ENCODE results near the gene SYT12. TPM values are rescaled to one million over a fixed set of nuclear protein-coding genes. Genes with fewer than 3 reads are reported as not detected.

SYT12 gene
- total RNA-seq, 1 donor from 2014 or later = 0.37 TPM

DNA sequence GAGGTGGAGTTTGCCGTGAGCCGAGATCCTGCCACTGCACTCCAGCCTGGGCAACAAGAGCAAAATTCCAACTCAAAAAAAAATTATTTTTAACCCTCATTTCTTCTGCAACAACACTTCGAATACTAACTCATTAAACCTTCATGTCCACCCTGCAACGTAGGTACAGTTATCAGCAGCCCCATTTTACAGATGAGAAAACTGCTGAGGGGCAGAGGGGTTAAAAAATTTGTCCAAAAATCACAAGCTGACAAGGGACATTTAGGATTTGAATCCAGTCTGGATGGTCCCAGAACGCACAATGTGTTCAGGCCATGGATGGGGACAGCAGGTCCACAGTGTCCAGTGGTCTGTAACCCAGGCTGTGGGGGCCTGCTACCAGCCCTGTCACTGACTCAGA lies 62.7 kb downstream of the SYT12 start:
- no peaks in the 10 kb centered on the region for H3K36me3 Mint-ChIP-seq (ENCODE audit: unreplicated experiment)
- H3K9me3 Mint-ChIP-seq (ENCODE audit: unreplicated experiment) = no peaks in the 10 kb centered on the region
- TF ChIP-seq, protein P1, sequence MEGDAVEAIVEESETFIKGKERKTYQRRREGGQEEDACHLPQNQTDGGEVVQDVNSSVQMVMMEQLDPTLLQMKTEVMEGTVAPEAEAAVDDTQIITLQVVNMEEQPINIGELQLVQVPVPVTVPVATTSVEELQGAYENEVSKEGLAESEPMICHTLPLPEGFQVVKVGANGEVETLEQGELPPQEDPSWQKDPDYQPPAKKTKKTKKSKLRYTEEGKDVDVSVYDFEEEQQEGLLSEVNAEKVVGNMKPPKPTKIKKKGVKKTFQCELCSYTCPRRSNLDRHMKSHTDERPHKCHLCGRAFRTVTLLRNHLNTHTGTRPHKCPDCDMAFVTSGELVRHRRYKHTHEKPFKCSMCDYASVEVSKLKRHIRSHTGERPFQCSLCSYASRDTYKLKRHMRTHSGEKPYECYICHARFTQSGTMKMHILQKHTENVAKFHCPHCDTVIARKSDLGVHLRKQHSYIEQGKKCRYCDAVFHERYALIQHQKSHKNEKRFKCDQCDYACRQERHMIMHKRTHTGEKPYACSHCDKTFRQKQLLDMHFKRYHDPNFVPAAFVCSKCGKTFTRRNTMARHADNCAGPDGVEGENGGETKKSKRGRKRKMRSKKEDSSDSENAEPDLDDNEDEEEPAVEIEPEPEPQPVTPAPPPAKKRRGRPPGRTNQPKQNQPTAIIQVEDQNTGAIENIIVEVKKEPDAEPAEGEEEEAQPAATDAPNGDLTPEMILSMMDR (IDR thresholded peaks at IDR 0.05; ENCODE audit: partially characterized antibody, unreplicated experiment) = no peak
- no peak overlapping the region for H3K27ac Mint-ChIP-seq (ENCODE audit: unreplicated experiment)
- no peak for DNase-seq
- H3K4me1 Mint-ChIP-seq (ENCODE audit: low read depth, unreplicated experiment) = peaks cover 3% of the 10 kb centered on the region
- no peak overlapping the region for H3K4me3 Mint-ChIP-seq (ENCODE audit: unreplicated experiment)
- peaks cover 2% of the 10 kb centered on the region for H3K27me3 Mint-ChIP-seq (ENCODE audit: unreplicated experiment)

DNA sequence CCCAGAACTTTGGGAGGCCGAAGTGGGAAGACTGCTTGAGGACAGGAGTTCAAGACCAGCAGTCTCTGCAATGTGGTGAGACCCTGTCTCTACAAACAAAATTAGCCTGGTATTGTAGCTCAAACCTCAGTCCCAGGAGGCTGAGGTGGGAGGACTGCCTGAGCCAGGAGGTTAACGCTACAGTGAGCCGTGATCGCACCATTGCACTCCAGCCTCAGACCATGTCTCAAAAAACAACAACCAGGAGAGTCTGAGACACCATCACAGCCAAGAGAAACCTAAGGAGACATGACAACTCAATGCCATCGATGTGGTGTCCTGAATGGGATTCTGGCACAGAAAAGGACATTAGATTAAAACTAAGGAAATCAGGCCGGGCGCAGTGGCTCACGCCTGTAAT lies 67.8 kb downstream of the SYT12 start:
- Mint-ChIP-seq H3K4me3 (ENCODE audit: unreplicated experiment) (no peak overlapping the region), H3K27ac (ENCODE audit: unreplicated experiment) (no peak overlapping the region), H3K36me3 (ENCODE audit: unreplicated experiment) (no peaks in the 10 kb centered on the region), H3K27me3 (ENCODE audit: unreplicated experiment) (no peaks in the 10 kb centered on the region), H3K4me1 (ENCODE audit: low read depth, unreplicated experiment) (no peaks in the 10 kb centered on the region), H3K9me3 (ENCODE audit: unreplicated experiment) (no peaks in the 10 kb centered on the region)
- TF ChIP-seq, protein P1 (IDR thresholded peaks at IDR 0.05; ENCODE audit: partially characterized antibody, unreplicated experiment) = no peak
- DNase-seq = no peak

DNA sequence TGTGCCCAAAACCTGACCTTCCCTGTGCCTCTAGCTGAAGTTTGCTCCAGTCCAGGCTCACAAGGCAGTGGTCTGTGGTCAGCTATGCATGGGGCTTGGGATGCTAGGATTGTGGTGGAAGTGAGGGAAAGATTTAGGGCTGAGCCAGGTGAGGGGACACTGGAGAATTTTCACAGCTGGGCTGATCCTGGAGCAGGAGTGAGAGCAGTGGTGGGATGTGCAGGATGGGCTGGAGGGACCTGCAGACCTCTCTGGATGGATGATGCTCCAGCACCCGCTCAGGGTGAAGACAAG lies 72.2 kb downstream of the SYT12 start:
- Mint-ChIP-seq H3K27ac (ENCODE audit: unreplicated experiment) (no peak overlapping the region), H3K36me3 (ENCODE audit: unreplicated experiment) (no peaks in the 10 kb centered on the region), H3K27me3 (ENCODE audit: unreplicated experiment) (no peaks in the 10 kb centered on the region), H3K9me3 (ENCODE audit: unreplicated experiment) (no peaks in the 10 kb centered on the region), H3K4me3 (ENCODE audit: unreplicated experiment) (no peak overlapping the region), H3K4me1 (ENCODE audit: low read depth, unreplicated experiment) (no peaks in the 10 kb centered on the region)
- DNase-seq = no peak
- TF ChIP-seq, protein P1 (IDR thresholded peaks at IDR 0.05; ENCODE audit: partially characterized antibody, unreplicated experiment) = peak; percentile 2

DNA sequence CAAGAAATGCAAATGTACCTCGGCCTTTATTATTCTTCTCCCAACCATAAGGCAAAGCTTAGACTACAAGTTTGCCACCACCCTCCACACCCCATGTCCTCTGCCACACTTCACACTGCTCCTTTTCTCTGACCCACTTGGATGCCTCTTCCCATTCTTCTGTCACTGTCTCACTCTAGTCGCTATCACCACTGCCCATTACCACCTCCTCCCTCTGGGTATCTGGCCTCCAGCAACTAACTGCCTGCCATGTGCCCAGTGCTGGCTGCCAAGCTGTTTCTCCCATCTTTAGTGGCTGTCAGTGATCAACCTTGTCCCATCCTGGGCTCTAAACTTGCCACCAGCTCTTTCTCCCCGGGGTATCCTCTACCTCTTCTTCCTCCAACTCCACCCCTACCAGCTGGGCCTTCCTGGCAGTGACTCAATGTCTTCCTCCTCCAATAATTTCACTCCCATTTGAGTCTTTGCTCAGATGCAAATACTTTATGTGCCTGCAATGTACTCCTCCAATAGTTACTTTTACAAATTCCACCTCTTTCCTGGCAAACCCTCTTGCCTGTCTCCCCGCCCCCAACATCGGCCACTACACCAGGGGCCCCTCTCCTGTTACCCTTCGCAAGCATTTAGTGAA lies 76.0 kb downstream of the SYT12 start:
- Mint-ChIP-seq H3K27me3 (ENCODE audit: unreplicated experiment) (peaks cover 9% of the 10 kb centered on the region), H3K27ac (ENCODE audit: unreplicated experiment) (no peak overlapping the region), H3K9me3 (ENCODE audit: unreplicated experiment) (peaks cover 2% of the 10 kb centered on the region), H3K4me1 (ENCODE audit: low read depth, unreplicated experiment) (peaks cover 4% of the 10 kb centered on the region), H3K36me3 (ENCODE audit: unreplicated experiment) (no peaks in the 10 kb centered on the region), H3K4me3 (ENCODE audit: unreplicated experiment) (no peak overlapping the region)
- TF ChIP-seq, protein P1 (IDR thresholded peaks at IDR 0.05; ENCODE audit: partially characterized antibody, unreplicated experiment) = no peak
- no peak for DNase-seq

DNA sequence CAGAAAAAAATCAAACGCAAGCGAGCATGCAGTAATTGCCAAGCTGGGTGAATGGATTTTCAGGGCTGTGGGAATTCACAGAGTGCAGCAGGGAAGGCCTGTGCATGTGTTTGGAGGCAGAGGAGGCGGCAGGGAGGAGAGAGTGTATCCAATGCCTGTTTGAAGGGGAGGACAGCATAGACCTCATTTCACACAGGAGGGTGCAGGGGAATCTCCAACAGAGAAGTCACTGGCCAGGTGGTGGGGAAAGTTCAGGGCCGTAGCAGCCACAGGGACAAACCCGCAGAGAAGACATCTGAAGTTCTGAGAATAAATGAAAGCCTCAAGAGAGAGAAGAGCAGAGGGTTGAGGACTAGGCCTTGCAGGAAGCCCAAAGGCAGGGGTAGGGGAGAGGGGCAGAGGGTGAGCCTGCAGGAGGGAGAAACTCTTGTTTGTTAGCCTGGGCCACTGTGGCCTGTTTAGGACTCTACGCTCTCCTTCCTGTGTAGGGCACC lies 76.9 kb downstream of the SYT12 start:
- no peak overlapping the region for H3K4me3 Mint-ChIP-seq (ENCODE audit: unreplicated experiment)
- peaks cover 12% of the 10 kb centered on the region for H3K27me3 Mint-ChIP-seq (ENCODE audit: unreplicated experiment)
- peaks cover 2% of the 10 kb centered on the region for H3K9me3 Mint-ChIP-seq (ENCODE audit: unreplicated experiment)
- no peak for DNase-seq
- H3K4me1 Mint-ChIP-seq (ENCODE audit: low read depth, unreplicated experiment) = peaks cover 4% of the 10 kb centered on the region
- TF ChIP-seq, protein P1 (IDR thresholded peaks at IDR 0.05; ENCODE audit: partially characterized antibody, unreplicated experiment) = no peak
- H3K36me3 Mint-ChIP-seq (ENCODE audit: unreplicated experiment) = no peaks in the 10 kb centered on the region
- no peak overlapping the region for H3K27ac Mint-ChIP-seq (ENCODE audit: unreplicated experiment)

Small RNAs within 50 kb of the gene (microRNA-seq; reads per million reads assigned to microRNA genes)
- gene MIR6860 (ENCODE audit: unreplicated experiment) = not detected

Other genes with a start within 250 kb of the SYT12 start
- 30.6 TPM for gene RCE1, start 179.7 kb upstream of the SYT12 start, total RNA-seq (ENCODE audit: unreplicated experiment)
- gene LRFN4, start 166.1 kb upstream of the SYT12 start, total RNA-seq (ENCODE audit: unreplicated experiment) = 67.1 TPM
- gene PC, start 64.8 kb upstream of the SYT12 start, total RNA-seq (ENCODE audit: unreplicated experiment) = 47.4 TPM
- gene C11orf86, start 47.8 kb upstream of the SYT12 start, total RNA-seq (ENCODE audit: unreplicated experiment) = not detected
- not detected for gene RHOD, start 33.7 kb downstream of the SYT12 start, total RNA-seq (ENCODE audit: unreplicated experiment)
- gene KDM2A, start 96.1 kb downstream of the SYT12 start, total RNA-seq (ENCODE audit: unreplicated experiment) = 71.0 TPM
- 52.2 TPM for gene GRK2, start 243.3 kb downstream of the SYT12 start, total RNA-seq (ENCODE audit: unreplicated experiment)

All from glutamatergic neuron (in vitro differentiated cells).